ENCODE measurements around the gene TMC3.

- no peak for TF ChIP-seq CTCF (optimal IDR thresholded peaks at IDR 0.05 in 1 of 3, IDR thresholded peaks at IDR 0.05 in 1 of 3, conservative IDR thresholded peaks at IDR 0.05 in 1 of 3; ENCODE audit: extremely low read depth in 1 of 3, insufficient read depth in 2 of 3, low read length in 3 of 3)
- no peak for TF ChIP-seq EZH2 (IDR thresholded peaks at IDR 0.05; ENCODE audit: low read length)
Measured at GRCh38 chr15:81337241-81337640, 36.8 kb downstream of the TMC3 start.

Measured in keratinocyte (primary cell).